ENCODE data around the gene BACH2. TPM values are rescaled to one million over a fixed set of nuclear protein-coding genes. Genes with fewer than 3 reads are reported as not detected.

Gene BACH2
- polyA plus RNA-seq, 10 donors: 4.1 to 7.4 (median 5.1) TPM

GRCh38 chr6:89941763-89942497 lies 354.7 kb downstream of the BACH2 start:
- DNase-seq: no peak

GRCh38 chr6:89941031-89941762 lies 355.4 kb downstream of the BACH2 start:
- DNase-seq: peak in 1 of 3 donors; percentile 30

- DNase-seq: peak; percentile 77 to 87 (median 81)
Observed at GRCh38 chr6:89940225-89941027, 356.2 kb downstream of the BACH2 start.

- no peak for DNase-seq
Observed at GRCh38 chr6:89939144-89939543, 357.5 kb downstream of the BACH2 start.

- DNase-seq: no peak
Observed at GRCh38 chr6:89938014-89938413, 358.6 kb downstream of the BACH2 start.

GRCh38 chr6:89936177-89936576 lies 360.5 kb downstream of the BACH2 start:
- DNase-seq: no peak

GRCh38 chr6:89934685-89935366 lies 361.8 kb downstream of the BACH2 start:
- no peak for DNase-seq

- DNase-seq: no peak
Observed at GRCh38 chr6:89932245-89932802, 364.3 kb downstream of the BACH2 start.

- DNase-seq: no peak
Observed at GRCh38 chr6:89930789-89931188, 365.9 kb downstream of the BACH2 start.

GRCh38 chr6:89928604-89929003 lies 368.0 kb downstream of the BACH2 start:
- DNase-seq: peak in 1 of 3 donors; percentile 18

GRCh38 chr6:89927791-89928550 lies 368.7 kb downstream of the BACH2 start:
- DNase-seq: no peak

- DNase-seq: no peak
Observed at GRCh38 chr6:89927264-89927663, 369.4 kb downstream of the BACH2 start.

- no peak for DNase-seq
Observed at GRCh38 chr6:89925826-89926225, 370.8 kb downstream of the BACH2 start.

GRCh38 chr6:89924231-89924630 lies 372.4 kb downstream of the BACH2 start:
- DNase-seq: no peak

GRCh38 chr6:89921691-89922090 lies 375.0 kb downstream of the BACH2 start:
- no peak for DNase-seq

GRCh38 chr6:89921197-89921596 lies 375.4 kb downstream of the BACH2 start:
- no peak for DNase-seq

GRCh38 chr6:89917801-89918366 lies 378.8 kb downstream of the BACH2 start:
- DNase-seq: no peak

GRCh38 chr6:89917216-89917615 lies 379.4 kb downstream of the BACH2 start:
- DNase-seq: no peak

GRCh38 chr6:89916136-89916920 lies 380.3 kb downstream of the BACH2 start:
- DNase-seq: no peak

GRCh38 chr6:89910902-89911240 lies 385.8 kb downstream of the BACH2 start:
- DNase-seq: no peak

Measured in muscle of back (tissue), 11 donors.